Progenitor cell of endocrine pancreas (in vitro differentiated cells): ENCODE results near the gene PHRF1. TPM values are rescaled to one million over a fixed set of nuclear protein-coding genes. Genes with fewer than 3 reads are reported as not detected.

Source experiments
- DNase-seq: peaks from one replicate; pipeline ENCODE4 v3.0.0; 2021; ENCODE audit warnings: low spot score; ENCODE audit not compliant: unreplicated experiment
- H3K27ac Mint-ChIP-seq: 2 replicates; pipeline ENCODE4 v1.8.0; 2021; ENCODE audit warnings: mild to moderate bottlenecking, moderate library complexity, mixed read lengths
- H3K27me3 Mint-ChIP-seq: 2 replicates; pipeline ENCODE4 v1.8.0; 2021; ENCODE audit warnings: mixed read lengths
- H3K36me3 Mint-ChIP-seq: 2 replicates; pipeline ENCODE4 v1.8.0; 2022; ENCODE audit warnings: mixed read lengths; ENCODE audit not compliant: insufficient read depth
- H3K4me1 Mint-ChIP-seq: 2 replicates; pipeline ENCODE4 v1.8.0; 2021; ENCODE audit warnings: low read depth, mixed read lengths
- H3K4me3 Mint-ChIP-seq: 2 replicates; pipeline ENCODE4 v1.8.0; 2021; ENCODE audit warnings: low read depth, mild to moderate bottlenecking, moderate library complexity, mixed read lengths
- H3K9me3 Mint-ChIP-seq: 2 replicates; pipeline ENCODE4 v1.8.0; 2021; ENCODE audit warnings: low read depth, mixed read lengths
- CTCF ChIP-seq: fragments of 200-600 bp; sonication (generic); IDR thresholded peaks from one replicate; pipeline ENCODE4 v1.5.0; 2021; ENCODE audit warnings: antibody characterized with exemption, mild to moderate bottlenecking; ENCODE audit not compliant: unreplicated experiment
- total RNA-seq: library from RNA; stranded (reverse); gene quantifications from 2 replicates; pipeline ENCODE4 v1.2.1, GENCODE V29; 2021

PHRF1 gene
- total RNA-seq, 1 donor from 2014 or later: 44.4 TPM

GRCh38 chr11:607020-607780 is 30.9 kb downstream of the PHRF1 start:
- Mint-ChIP-seq H3K27ac (peak overlapping the region; percentile 78), H3K27me3 (no peaks in the 10 kb centered on the region), H3K36me3 (peaks cover 17% of the 10 kb centered on the region), H3K4me3 (no peak overlapping the region), H3K4me1 (no peaks in the 10 kb centered on the region), H3K9me3 (no peaks in the 10 kb centered on the region)
- DNase-seq: no peak
- TF ChIP-seq CTCF: no peak

- Mint-ChIP-seq H3K4me3 (no peak overlapping the region), H3K27ac (peak overlapping the region; percentile 16), H3K36me3 (peaks cover 17% of the 10 kb centered on the region), H3K27me3 (no peaks in the 10 kb centered on the region), H3K9me3 (no peaks in the 10 kb centered on the region), H3K4me1 (no peaks in the 10 kb centered on the region)
- no peak for DNase-seq
- TF ChIP-seq CTCF: no peak
Observed at GRCh38 chr11:607971-608659, 31.8 kb downstream of the PHRF1 start.

GRCh38 chr11:608791-609251 is 32.6 kb downstream of the PHRF1 start:
- H3K9me3 Mint-ChIP-seq: no peaks in the 10 kb centered on the region
- no peaks in the 10 kb centered on the region for H3K4me1 Mint-ChIP-seq
- TF ChIP-seq CTCF: no peak
- peaks cover 15% of the 10 kb centered on the region for H3K36me3 Mint-ChIP-seq
- H3K4me3 Mint-ChIP-seq: no peak overlapping the region
- no peak for DNase-seq
- no peaks in the 10 kb centered on the region for H3K27me3 Mint-ChIP-seq
- no peak overlapping the region for H3K27ac Mint-ChIP-seq

- H3K27ac Mint-ChIP-seq: no peak overlapping the region
- no peaks in the 10 kb centered on the region for H3K9me3 Mint-ChIP-seq
- H3K36me3 Mint-ChIP-seq: peaks cover 12% of the 10 kb centered on the region
Observed at GRCh38 chr11:609341-609811, 33.1 kb downstream of the PHRF1 start.

More at GRCh38 chr11:609341-609811, 33.1 kb downstream of the PHRF1 start:
- no peak overlapping the region for H3K4me3 Mint-ChIP-seq
- H3K4me1 Mint-ChIP-seq: no peaks in the 10 kb centered on the region
- no peak for TF ChIP-seq CTCF
- DNase-seq: no peak
- no peaks in the 10 kb centered on the region for H3K27me3 Mint-ChIP-seq
